OCI-LY1 (cell line): Measurements from ENCODE around the gene NRDC.

Experiments
- H2AFZ ChIP-seq: fragments of 200-600 bp; sonication (generic), shearing (Covaris generic); 2 replicates; pipeline ENCODE4 v1.6.0; 2014; ENCODE audit warnings: antibody characterized with exemption, mild to moderate bottlenecking, low read length
- H3F3A ChIP-seq: fragments of 200-600 bp; sonication (generic), shearing (Covaris generic); 2 replicates; pipeline ENCODE4 v1.6.0; 2014; ENCODE audit warnings: mild to moderate bottlenecking, antibody characterized with exemption, low read length, moderate library complexity; ENCODE audit not compliant: insufficient read depth
- H3K27ac ChIP-seq: fragments of 200-600 bp; sonication (generic); 2 replicates; pipeline ENCODE4 v1.5.1; 2014; ENCODE audit warnings: low read length, mixed run types, mild to moderate bottlenecking, low read depth; ENCODE audit not compliant: poor library complexity, severe bottlenecking
- H3K27me3 ChIP-seq: fragments of 200-600 bp; sonication (generic); 2 replicates; pipeline ENCODE4 v1.6.0; 2014; ENCODE audit warnings: antibody characterized with exemption, mild to moderate bottlenecking, low read length, moderate library complexity; ENCODE audit not compliant: insufficient read depth
- H3K36me3 ChIP-seq: fragments of 200-600 bp; sonication (generic); 2 replicates; pipeline ENCODE4 v1.6.1; 2014; ENCODE audit warnings: mild to moderate bottlenecking, antibody characterized with exemption, low read length, moderate library complexity, mixed read lengths; ENCODE audit not compliant: insufficient read depth
- H3K4me1 ChIP-seq: fragments of 200-600 bp; sonication (generic); 2 replicates; pipeline ENCODE4 v1.5.1; 2014; ENCODE audit warnings: mild to moderate bottlenecking, low read length, moderate library complexity; ENCODE audit not compliant: insufficient read depth, severe bottlenecking
- H3K4me2 ChIP-seq: fragments of 200-600 bp; sonication (generic), shearing (Covaris generic); 2 replicates; pipeline ENCODE4 v1.6.1; 2014; ENCODE audit warnings: low read length
- H3K4me3 ChIP-seq: fragments of 200-600 bp; sonication (generic); 2 replicates; pipeline ENCODE4 v1.5.1; 2014; ENCODE audit warnings: low read length, low read depth, mild to moderate bottlenecking, mixed read lengths; ENCODE audit not compliant: poor library complexity, severe bottlenecking
- H3K79me2 ChIP-seq: fragments of 200-600 bp; shearing (Covaris generic); 2 replicates; pipeline ENCODE4 v1.6.1; 2016; ENCODE audit warnings: mixed run types, low read length, mixed read lengths; ENCODE audit not compliant: insufficient read depth
- H3K9ac ChIP-seq: fragments of 200-600 bp; sonication (generic), shearing (Covaris generic); 2 replicates; pipeline ENCODE4 v1.6.1; 2014; ENCODE audit warnings: mild to moderate bottlenecking, low read length, mixed read lengths
- H3K9me2 ChIP-seq: fragments of 200-600 bp; sonication (generic), shearing (Covaris generic); 2 replicates; pipeline ENCODE4 v1.6.1; 2014; ENCODE audit warnings: low read depth, mild to moderate bottlenecking, low read length, mixed read lengths
- H3K9me3 ChIP-seq: fragments of 200-600 bp; shearing (Covaris generic); 2 replicates; pipeline ENCODE4 v1.6.1; 2014; ENCODE audit warnings: low read length, mixed read lengths
- H4K20me1 ChIP-seq: fragments of 200-600 bp; sonication (generic), shearing (Covaris generic); 2 replicates; pipeline ENCODE4 v1.6.0; 2016; ENCODE audit warnings: mild to moderate bottlenecking, low read length; ENCODE audit not compliant: insufficient read depth
- CTCF ChIP-seq: fragments of 200-600 bp; sonication (generic), shearing (Covaris generic); IDR thresholded peaks from 2 replicates; pipeline ENCODE4 v1.5.1; 2017; ENCODE audit warnings: mild to moderate bottlenecking, antibody characterized with exemption, low read length, moderate library complexity, mixed read lengths
- EZH2 ChIP-seq: fragments of 200-600 bp; sonication (generic), shearing (Covaris generic); IDR thresholded peaks from 2 replicates; pipeline ENCODE4 v1.8.0; 2017; ENCODE audit warnings: borderline replicate concordance, mixed run types, mild to moderate bottlenecking, antibody characterized with exemption, low read length, moderate library complexity, mixed read lengths

NRDC gene

GRCh38 chr1:51915951-51916350, 37.4 kb upstream of the NRDC start:
- Histone ChIP-seq H3K9me2 (no peaks in the 10 kb centered on the region), H3K9ac (no peak overlapping the region)
- TF ChIP-seq CTCF (no peak), EZH2 (no peak)

GRCh38 chr1:51912881-51913280, 34.4 kb upstream of the NRDC start:
- H3K27ac ChIP-seq = no peak overlapping the region
- no peak overlapping the region for H3K9ac ChIP-seq
- no peaks in the 10 kb centered on the region for H3K4me1 ChIP-seq
- 0 out of 2 replicates have a peak, but pooled peaks cover 2% of the 10 kb centered on the region for H3K27me3 ChIP-seq
- no peaks in the 10 kb centered on the region for H3K9me3 ChIP-seq
- H4K20me1 ChIP-seq = no peaks in the 10 kb centered on the region
- H3K79me2 ChIP-seq = no peaks in the 10 kb centered on the region
- no peaks in the 10 kb centered on the region for H3F3A ChIP-seq
- no peaks in the 10 kb centered on the region for H3K9me2 ChIP-seq
- H3K36me3 ChIP-seq = no peaks in the 10 kb centered on the region
- no peak overlapping the region for H3K4me2 ChIP-seq
- no peak overlapping the region for H2AFZ ChIP-seq
- TF ChIP-seq CTCF (no peak), EZH2 (no peak)
- no peak overlapping the region for H3K4me3 ChIP-seq

More at GRCh38 chr1:51915951-51916350, 37.4 kb upstream of the NRDC start:
- Histone ChIP-seq H3K27me3 (0 out of 2 replicates have a peak, but pooled peaks cover 2% of the 10 kb centered on the region), H3K4me2 (no peak overlapping the region), H3K4me3 (no peak overlapping the region), H3F3A (no peaks in the 10 kb centered on the region), H3K27ac (no peak overlapping the region), H3K4me1 (no peaks in the 10 kb centered on the region), H2AFZ (no peak overlapping the region), H3K9me3 (no peaks in the 10 kb centered on the region), H3K79me2 (no peaks in the 10 kb centered on the region), H3K36me3 (no peaks in the 10 kb centered on the region), H4K20me1 (no peaks in the 10 kb centered on the region)

GRCh38 chr1:51910221-51911000, 31.9 kb upstream of the NRDC start:
- H4K20me1 ChIP-seq = no peaks in the 10 kb centered on the region
- H3K9ac ChIP-seq = no peak overlapping the region
- H3K36me3 ChIP-seq = no peaks in the 10 kb centered on the region
- H3K79me2 ChIP-seq = no peaks in the 10 kb centered on the region
- no peak overlapping the region for H3K4me2 ChIP-seq
- no peak overlapping the region for H3K4me3 ChIP-seq
- no peaks in the 10 kb centered on the region for H3F3A ChIP-seq
- H3K9me2 ChIP-seq = no peaks in the 10 kb centered on the region
- H3K4me1 ChIP-seq = no peaks in the 10 kb centered on the region
- no peak for TF ChIP-seq EZH2
- no peak for TF ChIP-seq CTCF
- no peaks in the 10 kb centered on the region for H3K27me3 ChIP-seq
- no peaks in the 10 kb centered on the region for H3K9me3 ChIP-seq
- no peak overlapping the region for H3K27ac ChIP-seq
- no peak overlapping the region for H2AFZ ChIP-seq
